CD4-positive, alpha-beta T cell treated with Interleukin-1 beta for 1 hour (primary cell): ENCODE results near the gene ADCY9.
"Not testable (repeated sequence)": the region's sequence is repeated elsewhere in the genome, so short reads cannot be mapped to it uniquely, and the experiment has no call there.

Experiments
- DNase-seq, 2 donors: peaks; one replicate each; pipeline ENCODE4 v3.0.0-alpha.2; 2020 to 2022

The ADCY9 gene

GRCh38 chr16:4116325-4117249 is at the start of gene ADCY9:
Gene ADCY9 (minus strand): TSS chr16:4116442. CDS start chr16:4115442, 1,000 bp downstream.
- peak; percentile 83 to 86 for DNase-seq

- DNase-seq, result no peak
Observed at GRCh38 chr16:4160658-4161430, 44.6 kb upstream of the ADCY9 start.

- no peak for DNase-seq
Observed at GRCh38 chr16:4159726-4160125, 43.5 kb upstream of the ADCY9 start.

- no peak for DNase-seq
Observed at GRCh38 chr16:4158143-4159093, 42.2 kb upstream of the ADCY9 start.

GRCh38 chr16:4157376-4157825 is 41.2 kb upstream of the ADCY9 start:
- no peak for DNase-seq

- DNase-seq, result not testable (repeated sequence)
Observed at GRCh38 chr16:4156503-4156902, 40.3 kb upstream of the ADCY9 start.

GRCh38 chr16:4153364-4153763 is 37.1 kb upstream of the ADCY9 start:
- not testable (repeated sequence) for DNase-seq

- DNase-seq, result no peak
Observed at GRCh38 chr16:4152267-4152666, 36.0 kb upstream of the ADCY9 start.

- DNase-seq, result no peak
Observed at GRCh38 chr16:4147236-4147635, 31.0 kb upstream of the ADCY9 start.

GRCh38 chr16:4142268-4142667 is 26.0 kb upstream of the ADCY9 start:
- peak; percentile 66 to 72 for DNase-seq

GRCh38 chr16:4141604-4142003 is 25.4 kb upstream of the ADCY9 start:
- DNase-seq, result no peak

- no peak for DNase-seq
Observed at GRCh38 chr16:4140652-4141051, 24.4 kb upstream of the ADCY9 start.

GRCh38 chr16:4139968-4140367 is 23.7 kb upstream of the ADCY9 start:
- no peak for DNase-seq

GRCh38 chr16:4138713-4139112 is 22.5 kb upstream of the ADCY9 start:
- DNase-seq, result no peak

- no peak for DNase-seq
Observed at GRCh38 chr16:4137438-4137837, 21.2 kb upstream of the ADCY9 start.

- no peak for DNase-seq
Observed at GRCh38 chr16:4136229-4136813, 20.1 kb upstream of the ADCY9 start.

GRCh38 chr16:4135537-4135936 is 19.3 kb upstream of the ADCY9 start:
- DNase-seq, result no peak

GRCh38 chr16:4133897-4134372 is 17.7 kb upstream of the ADCY9 start:
- DNase-seq, result no peak

- DNase-seq, result no peak
Observed at GRCh38 chr16:4131621-4132020, 15.4 kb upstream of the ADCY9 start.

- DNase-seq, result no peak
Observed at GRCh38 chr16:4124535-4125294, 8.5 kb upstream of the ADCY9 start.

GRCh38 chr16:4123616-4124300 is 7.5 kb upstream of the ADCY9 start:
- no peak for DNase-seq
